Transverse colon (tissue), 4 donors: Measurements from ENCODE around the gene ALDH1A2. TPM values are rescaled to one million over a fixed set of nuclear protein-coding genes. Genes with fewer than 3 reads are reported as not detected.

Source experiments
- DNase-seq: peaks from one replicate; pipeline ENCODE4 v3.0.0-alpha.2; 2019
- H3K27ac ChIP-seq, 4 donors: fragments of 200-600 bp; sonication (generic); 2 replicates each; pipeline ENCODE4 v1.5.1; 2016 to 2018; ENCODE audit warnings: inconsistent platforms in 4 of 4
- H3K27me3 ChIP-seq: fragments of 200-600 bp; sonication (generic); 2 replicates; pipeline ENCODE4 v1.5.1; 2017; ENCODE audit warnings: inconsistent platforms
- H3K36me3 ChIP-seq, 4 donors: fragments of 200-600 bp; sonication (generic); 2 replicates each; pipeline ENCODE4 v1.5.1; 2017 to 2019; ENCODE audit warnings: inconsistent platforms in 4 of 4
- H3K4me1 ChIP-seq, 4 donors: fragments of 200-600 bp; sonication (generic); 2 replicates each; pipeline ENCODE4 v1.5.1; 2017 to 2020; ENCODE audit warnings: inconsistent platforms in 4 of 4
- H3K4me3 ChIP-seq, 4 donors: fragments of 200-600 bp; sonication (generic); 1 replicate in 1 of 4; 2 replicates in 3 of 4; pipeline versions ENCODE4 v1.5.1 to v1.6.1; 2017 to 2019; ENCODE audit warnings: inconsistent platforms in 4 of 4
- H3K9me3 ChIP-seq, 2 donors: fragments of 200-600 bp; sonication (generic); 2 replicates each; pipeline ENCODE4 v1.5.1; 2017 to 2019; ENCODE audit warnings: inconsistent platforms in 2 of 2
- CTCF ChIP-seq, 5 experiments: fragments of 200-600 bp in 3 of 5; fragments of 450-650 bp in 2 of 5; sonication (generic) in 3 of 5; IDR thresholded peaks; 1 replicate in 2 of 5; 2 replicates in 3 of 5; pipeline ENCODE4 v1.5.1; 2016 to 2017; ENCODE audit warnings: antibody characterized with exemption in 5 of 5, inconsistent platforms in 3 of 5, mild to moderate bottlenecking in 2 of 5, moderate library complexity in 1 of 5
- EP300 ChIP-seq: sonication (generic); formaldehyde crosslinking; IDR thresholded peaks from one replicate; pipeline ENCODE4 v1.6.1; 2017; ENCODE audit warnings: antibody characterized with exemption, low read depth
- POLR2A ChIP-seq: fragments of 450-650 bp; IDR thresholded peaks from one replicate; pipeline ENCODE4 v1.6.1; 2016; ENCODE audit warnings: antibody characterized with exemption, mild to moderate bottlenecking, moderate library complexity
- POLR2AphosphoS5 ChIP-seq, 3 donors: sonication (generic); formaldehyde crosslinking; IDR thresholded peaks; one replicate each; pipeline ENCODE4 v1.6.1; 2016; ENCODE audit warnings: antibody characterized with exemption in 3 of 3
- WGBS, 2 donors: methylation state at CpG; one replicate each; pipeline ENCODE4 v1.1.5; 2018; ENCODE audit warnings: low coverage in 1 of 2; 5-methylcytosine and 5-hydroxymethylcytosine counted together
- in situ Hi-C, 4 donors: fragments of 200-750 bp; cut with MboI; loops; one replicate each; pipeline versions ENCODE4 v1.15.0 to v1.15.1; 2017; ENCODE audit warnings: low sequenced_read_pairs in 3 of 4, low pct_ligation_motif_present in 1 of 4, low pct_unique_long_range_greater_than_20kb in 1 of 4
- intact Hi-C: fragments of 100-400 bp; cut with DNase I; formaldehyde crosslinking; loops from one replicate; pipeline ENCODE4 v1.15.1; 2023; ENCODE audit warnings: low total_unique reads
- total RNA-seq, 4 donors: library from RNA; depleted of rRNA; stranded (reverse); fragments of >200 nt; gene quantifications; one replicate each; pipeline ENCODE4 v1.1.0, GENCODE V29; 2016

ALDH1A2 gene
- total RNA-seq, 4 donors from 2014 or later = 0.68 to 4.9 (median 1.7) TPM; not detected in 1

GRCh38 chr15:58058729-58059128 lies 6.8 kb downstream of the ALDH1A2 start:
- peaks cover 45% of the 10 kb centered on the region for H3K27me3 ChIP-seq
- H3K36me3 ChIP-seq = no peaks in the 10 kb centered on the region
- H3K9me3 ChIP-seq = no peaks in the 10 kb centered on the region
- TF ChIP-seq CTCF (IDR thresholded peaks at IDR 0.05) = no peak
- no peak for TF ChIP-seq POLR2AphosphoS5 (IDR thresholded peaks at IDR 0.05)
- TF ChIP-seq EP300 = no peak
- no peak for TF ChIP-seq POLR2A
- intact Hi-C loops = no loop called here
- H3K27ac ChIP-seq = no peak overlapping the region
- no peak for DNase-seq
- H3K4me1 ChIP-seq = no peaks in the 10 kb centered on the region
- no peak overlapping the region for H3K4me3 ChIP-seq
- in situ Hi-C loops = loop anchor here in 3 of 4 donors (25.0 kb wide), 3 partner anchors 321 to 421 kb away; no protein-coding TSS in a partner anchor
- 41 to 100% methylated on average over 1 to 2 of the region's 2 CpGs for WGBS, 2 donors

- TF ChIP-seq EP300 = no peak
- no peak for TF ChIP-seq POLR2AphosphoS5 (IDR thresholded peaks at IDR 0.05)
- no peak for DNase-seq
- H3K27ac ChIP-seq = no peak overlapping the region
- H3K36me3 ChIP-seq = no peaks in the 10 kb centered on the region
- no peaks in the 10 kb centered on the region for H3K4me1 ChIP-seq
- intact Hi-C loops = no loop called here
- no peak overlapping the region for H3K4me3 ChIP-seq
- peaks cover 39% of the 10 kb centered on the region for H3K27me3 ChIP-seq
- in situ Hi-C loops = loop anchor here in 3 of 4 donors (25.0 kb wide), 3 partner anchors 321 to 421 kb away; no protein-coding TSS in a partner anchor
- no peaks in the 10 kb centered on the region for H3K9me3 ChIP-seq
- WGBS, 2 donors = 42 to 52% methylated on average over 3 of the region's 3 CpGs
These were observed 7.4 kb downstream of the ALDH1A2 start for GRCh38 chr15:58058073-58058472.

GRCh38 chr15:58057559-58057958 lies 8.0 kb downstream of the ALDH1A2 start:
- no peaks in the 10 kb centered on the region for H3K4me1 ChIP-seq
- no peak overlapping the region for H3K4me3 ChIP-seq
- TF ChIP-seq EP300 (no peak), POLR2AphosphoS5 (IDR thresholded peaks at IDR 0.05) (no peak), POLR2A (no peak), CTCF (IDR thresholded peaks at IDR 0.05) (no peak)
- no peak for DNase-seq
- in situ Hi-C loops = loop anchor here in 3 of 4 donors (25.0 kb wide), 3 partner anchors 320 to 420 kb away; no protein-coding TSS in a partner anchor
- intact Hi-C loops = no loop called here
- no peaks in the 10 kb centered on the region for H3K36me3 ChIP-seq
- H3K27ac ChIP-seq = no peak overlapping the region
- H3K27me3 ChIP-seq = peaks cover 33% of the 10 kb centered on the region
- WGBS, 2 donors = 50 to 58% methylated on average over 1 of the region's 1 CpG
- H3K9me3 ChIP-seq = no peaks in the 10 kb centered on the region

- Histone ChIP-seq H3K36me3 (no peaks in the 10 kb centered on the region), H3K9me3 (no peaks in the 10 kb centered on the region), H3K4me1 (no peaks in the 10 kb centered on the region), H3K4me3 (no peak overlapping the region), H3K27me3 (peaks cover 18% of the 10 kb centered on the region), H3K27ac (no peak overlapping the region)
- intact Hi-C loops = no loop called here
- in situ Hi-C loops = loop anchor here in 3 of 4 donors (25.0 kb wide), 3 partner anchors 319 to 419 kb away; no protein-coding TSS in a partner anchor
- peak in 1 of 5 experiments; percentile 12 for TF ChIP-seq CTCF (IDR thresholded peaks at IDR 0.05)
- no peak for TF ChIP-seq EP300
- no peak for DNase-seq
- 83 to 92% methylated on average over 4 of the region's 4 CpGs for WGBS, 2 donors
These were observed 9.5 kb downstream of the ALDH1A2 start for GRCh38 chr15:58056015-58056414.
